Parathyroid adenoma (tissue), 2 donors: ENCODE data around the gene PIGBOS1.

Experiments used
- H2AFZ ChIP-seq: fragments of 300-600 bp; sonication (generic); one replicate; pipeline ENCODE4 v1.7.0; 2017; ENCODE audit warnings: antibody characterized with exemption, mild to moderate bottlenecking
- H3K27ac ChIP-seq: fragments of 300-600 bp; sonication (generic); one replicate; pipeline ENCODE4 v1.7.0; 2017
- H3K27me3 ChIP-seq: fragments of 300-600 bp; sonication (generic); one replicate; pipeline ENCODE4 v1.7.0; 2017; ENCODE audit warnings: low read length; ENCODE audit not compliant: control insufficient read depth, insufficient read depth
- H3K36me3 ChIP-seq: fragments of 300-600 bp; sonication (generic); one replicate; pipeline ENCODE4 v1.7.0; 2017; ENCODE audit warnings: low read length; ENCODE audit not compliant: control insufficient read depth, insufficient read depth
- H3K4me1 ChIP-seq: fragments of 300-600 bp; sonication (generic); one replicate; pipeline ENCODE4 v1.7.0; 2017; ENCODE audit warnings: control low read depth
- H3K4me2 ChIP-seq: fragments of 300-600 bp; sonication (generic); one replicate; pipeline ENCODE4 v1.7.0; 2017; ENCODE audit warnings: low read length
- H3K4me3 ChIP-seq: fragments of 300-600 bp; sonication (generic); one replicate; pipeline ENCODE4 v1.7.0; 2017; ENCODE audit warnings: low read depth, low read length
- H3K79me2 ChIP-seq: fragments of 300-600 bp; sonication (generic); one replicate; pipeline ENCODE4 v1.7.0; 2017; ENCODE audit warnings: control low read depth
- H3K9ac ChIP-seq: fragments of 300-600 bp; sonication (generic); one replicate; pipeline ENCODE4 v1.7.0; 2017; ENCODE audit warnings: mild to moderate bottlenecking
- H3K9me3 ChIP-seq: fragments of 300-600 bp; sonication (generic); one replicate; pipeline ENCODE4 v1.7.0; 2017; ENCODE audit warnings: low read length; ENCODE audit not compliant: control insufficient read depth
- TF ChIP-seq, protein P1 (sequence below): fragments of 300-600 bp; sonication (generic); IDR thresholded peaks from one replicate; pipeline ENCODE4 v1.7.0; 2017; ENCODE audit warnings: antibody characterized with exemption, mild to moderate bottlenecking
- donor health status: primary hyperparathyroidism.

The PIGBOS1 gene

DNA sequence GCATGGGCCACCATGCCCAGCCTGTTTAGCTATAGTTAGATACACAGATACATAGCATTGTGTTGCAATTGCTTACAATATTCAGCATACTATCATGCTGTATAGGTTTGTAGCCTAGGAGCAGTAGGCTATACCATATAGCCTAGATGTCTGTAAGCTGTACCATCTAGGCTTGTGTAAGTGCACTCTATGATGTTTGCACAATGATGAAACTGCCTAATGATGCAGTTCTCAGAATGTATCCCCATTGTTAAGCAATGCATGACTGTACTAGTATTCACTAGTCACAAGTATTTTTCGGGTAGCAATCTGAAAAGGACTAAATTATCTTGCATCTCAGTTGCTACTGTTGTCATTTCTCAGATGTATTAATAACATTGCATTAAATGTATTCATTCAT lies 16.1 kb upstream of the PIGBOS1 start:
- TF ChIP-seq, protein P1, sequence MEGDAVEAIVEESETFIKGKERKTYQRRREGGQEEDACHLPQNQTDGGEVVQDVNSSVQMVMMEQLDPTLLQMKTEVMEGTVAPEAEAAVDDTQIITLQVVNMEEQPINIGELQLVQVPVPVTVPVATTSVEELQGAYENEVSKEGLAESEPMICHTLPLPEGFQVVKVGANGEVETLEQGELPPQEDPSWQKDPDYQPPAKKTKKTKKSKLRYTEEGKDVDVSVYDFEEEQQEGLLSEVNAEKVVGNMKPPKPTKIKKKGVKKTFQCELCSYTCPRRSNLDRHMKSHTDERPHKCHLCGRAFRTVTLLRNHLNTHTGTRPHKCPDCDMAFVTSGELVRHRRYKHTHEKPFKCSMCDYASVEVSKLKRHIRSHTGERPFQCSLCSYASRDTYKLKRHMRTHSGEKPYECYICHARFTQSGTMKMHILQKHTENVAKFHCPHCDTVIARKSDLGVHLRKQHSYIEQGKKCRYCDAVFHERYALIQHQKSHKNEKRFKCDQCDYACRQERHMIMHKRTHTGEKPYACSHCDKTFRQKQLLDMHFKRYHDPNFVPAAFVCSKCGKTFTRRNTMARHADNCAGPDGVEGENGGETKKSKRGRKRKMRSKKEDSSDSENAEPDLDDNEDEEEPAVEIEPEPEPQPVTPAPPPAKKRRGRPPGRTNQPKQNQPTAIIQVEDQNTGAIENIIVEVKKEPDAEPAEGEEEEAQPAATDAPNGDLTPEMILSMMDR, result no peak
- H3K79me2 ChIP-seq, result no peaks in the 10 kb centered on the region
- H3K4me2 ChIP-seq, result no peak overlapping the region
- no peak overlapping the region for H3K4me3 ChIP-seq
- no peaks in the 10 kb centered on the region for H3K9me3 ChIP-seq
- H3K9ac ChIP-seq, result no peak overlapping the region
- H3K4me1 ChIP-seq, result no peaks in the 10 kb centered on the region
- no peak overlapping the region for H3K27ac ChIP-seq
- no peaks in the 10 kb centered on the region for H3K36me3 ChIP-seq
- no peak overlapping the region for H2AFZ ChIP-seq
- H3K27me3 ChIP-seq, result no peaks in the 10 kb centered on the region

DNA sequence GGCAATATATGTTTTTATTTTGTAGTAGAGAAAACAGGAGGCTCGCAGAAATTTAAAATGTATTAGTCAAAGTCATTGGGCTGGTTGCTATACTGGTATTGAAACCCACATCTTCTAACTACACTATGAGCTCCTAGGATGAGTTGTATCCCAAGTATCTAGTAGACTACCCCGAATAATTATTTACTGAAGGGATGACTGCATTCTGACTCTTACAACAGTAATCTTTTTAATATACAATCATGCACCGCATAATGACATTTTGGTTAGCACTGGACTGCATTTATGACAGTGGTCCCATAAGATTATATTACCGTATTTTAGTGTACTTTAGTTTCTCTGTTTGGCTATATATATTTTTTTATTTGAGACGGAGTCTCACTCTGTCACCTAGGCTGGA lies 15.4 kb upstream of the PIGBOS1 start:
- no peak overlapping the region for H3K27ac ChIP-seq
- no peak overlapping the region for H3K9ac ChIP-seq
- H3K4me3 ChIP-seq, result no peak overlapping the region
- H3K4me1 ChIP-seq, result no peaks in the 10 kb centered on the region
- H2AFZ ChIP-seq, result no peak overlapping the region
- H3K36me3 ChIP-seq, result no peaks in the 10 kb centered on the region
- H3K4me2 ChIP-seq, result no peak overlapping the region
- H3K9me3 ChIP-seq, result no peaks in the 10 kb centered on the region
- no peaks in the 10 kb centered on the region for H3K79me2 ChIP-seq
- H3K27me3 ChIP-seq, result no peaks in the 10 kb centered on the region
- TF ChIP-seq, protein P1, result no peak

DNA sequence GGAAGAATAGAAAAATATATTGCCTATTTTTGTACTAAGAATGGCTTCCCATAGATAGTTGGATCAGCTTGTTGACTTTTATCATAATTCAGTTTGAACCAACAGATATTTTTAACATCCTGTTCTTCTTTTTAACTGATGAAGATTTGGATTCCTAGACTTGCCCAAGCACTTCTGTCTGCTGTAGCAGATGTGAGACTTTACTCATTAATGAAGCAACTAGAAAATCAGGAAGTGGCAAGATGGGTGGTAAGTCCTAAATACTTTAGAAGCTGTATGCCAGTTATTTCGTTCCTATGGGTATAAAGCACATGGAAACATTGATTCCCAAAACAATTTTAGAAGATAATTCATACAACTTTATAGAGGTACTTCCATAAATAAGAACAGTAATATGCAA lies 8.5 kb upstream of the PIGBOS1 start:
- Histone ChIP-seq H3K4me1 (no peaks in the 10 kb centered on the region), H3K36me3 (no peaks in the 10 kb centered on the region), H3K9me3 (no peaks in the 10 kb centered on the region), H3K4me3 (no peak overlapping the region), H2AFZ (no peak overlapping the region), H3K79me2 (no peaks in the 10 kb centered on the region), H3K27me3 (no peaks in the 10 kb centered on the region), H3K27ac (no peak overlapping the region), H3K4me2 (no peak overlapping the region), H3K9ac (no peak overlapping the region)
- TF ChIP-seq, protein P1, result no peak

DNA sequence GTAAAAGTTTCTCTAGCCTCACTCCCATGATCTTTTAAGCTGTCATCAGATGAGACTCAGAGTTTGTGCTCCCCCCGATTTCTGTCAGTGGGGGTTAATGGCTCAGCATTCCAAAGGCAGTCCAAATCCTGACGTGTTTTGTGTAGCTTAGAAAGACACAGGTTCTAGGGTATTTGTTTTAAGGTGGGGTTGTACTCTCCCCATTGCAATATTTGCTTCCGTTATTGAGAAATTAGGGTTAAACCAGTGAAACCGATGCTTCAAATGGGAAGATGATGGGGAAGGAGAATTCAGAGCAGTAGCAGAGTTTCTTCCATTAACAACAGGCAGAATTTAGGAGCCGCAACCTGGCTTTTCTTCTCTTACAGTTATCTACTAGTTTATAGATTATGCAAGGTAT lies 3.5 kb upstream of the PIGBOS1 start:
- H3K79me2 ChIP-seq, result peaks cover 3% of the 10 kb centered on the region
- no peak overlapping the region for H3K9ac ChIP-seq
- H3K36me3 ChIP-seq, result no peaks in the 10 kb centered on the region
- no peak overlapping the region for H2AFZ ChIP-seq
- H3K9me3 ChIP-seq, result no peaks in the 10 kb centered on the region
- no peak overlapping the region for H3K4me3 ChIP-seq
- H3K4me2 ChIP-seq, result no peak overlapping the region
- no peaks in the 10 kb centered on the region for H3K4me1 ChIP-seq
- TF ChIP-seq, protein P1, result no peak
- H3K27me3 ChIP-seq, result no peaks in the 10 kb centered on the region
- H3K27ac ChIP-seq, result no peak overlapping the region

DNA sequence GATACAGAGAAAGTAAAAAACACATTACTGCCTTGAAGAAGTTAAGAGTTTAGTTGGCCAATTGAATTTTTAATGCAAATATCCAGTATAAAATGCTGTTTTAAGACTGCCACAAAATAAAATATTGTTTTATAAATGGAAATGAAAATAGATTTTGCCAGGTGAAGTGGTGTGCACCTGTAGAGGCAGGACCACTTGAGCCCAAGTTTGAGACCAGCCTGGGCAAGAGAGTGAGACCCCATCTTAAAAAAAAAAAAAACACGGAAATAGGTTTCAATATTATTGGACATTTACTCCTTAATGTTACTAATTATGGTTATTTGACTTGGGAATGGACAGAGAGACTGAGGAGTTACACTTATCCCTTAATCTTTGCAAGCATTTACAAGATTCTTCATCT lies 2.0 kb upstream of the PIGBOS1 start:
- TF ChIP-seq, protein P1, result no peak
- Histone ChIP-seq H3K4me1 (no peaks in the 10 kb centered on the region), H3K36me3 (no peaks in the 10 kb centered on the region)

More for the DNA sequence above, 2.0 kb upstream of the PIGBOS1 start:
- peaks cover 3% of the 10 kb centered on the region for H3K79me2 ChIP-seq
- no peaks in the 10 kb centered on the region for H3K27me3 ChIP-seq
- no peak overlapping the region for H3K4me2 ChIP-seq
- H2AFZ ChIP-seq, result no peak overlapping the region
- no peak overlapping the region for H3K4me3 ChIP-seq
- H3K9me3 ChIP-seq, result no peaks in the 10 kb centered on the region
- no peak overlapping the region for H3K27ac ChIP-seq
- no peak overlapping the region for H3K9ac ChIP-seq
